LoVo (cell line): Measurements from ENCODE around the gene KDM2B.

Experiments
- DNase-seq: peaks from one replicate; pipeline ENCODE4 v3.0.0-alpha.2; 2016; ENCODE audit warnings: low spot score

KDM2B gene

GRCh38 chr12:121529184-121529583 is 51.6 kb downstream of the KDM2B start:
- no peak for DNase-seq

DNA sequence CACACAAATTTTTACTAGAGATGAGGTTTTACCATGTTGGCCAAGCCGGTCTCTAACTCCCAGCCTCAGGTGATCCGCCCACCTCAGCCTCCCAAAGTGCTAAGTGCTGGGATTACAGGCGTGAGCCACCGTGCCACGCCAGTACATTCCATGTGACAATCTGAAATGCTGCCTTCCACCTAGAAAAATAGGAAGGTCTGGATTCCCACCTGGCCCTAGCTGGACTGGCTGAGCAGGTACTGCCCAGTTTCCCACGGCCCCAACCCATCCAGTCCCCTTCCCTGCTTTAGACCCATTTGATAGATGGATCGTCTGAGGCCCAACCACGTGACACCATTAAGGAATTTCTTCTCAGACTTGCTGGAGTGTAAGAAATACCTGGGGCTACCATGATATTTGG is 55.4 kb downstream of the KDM2B start:
- no peak for DNase-seq

- no peak for DNase-seq
Measured at GRCh38 chr12:121524196-121524916, 56.5 kb downstream of the KDM2B start.

DNA sequence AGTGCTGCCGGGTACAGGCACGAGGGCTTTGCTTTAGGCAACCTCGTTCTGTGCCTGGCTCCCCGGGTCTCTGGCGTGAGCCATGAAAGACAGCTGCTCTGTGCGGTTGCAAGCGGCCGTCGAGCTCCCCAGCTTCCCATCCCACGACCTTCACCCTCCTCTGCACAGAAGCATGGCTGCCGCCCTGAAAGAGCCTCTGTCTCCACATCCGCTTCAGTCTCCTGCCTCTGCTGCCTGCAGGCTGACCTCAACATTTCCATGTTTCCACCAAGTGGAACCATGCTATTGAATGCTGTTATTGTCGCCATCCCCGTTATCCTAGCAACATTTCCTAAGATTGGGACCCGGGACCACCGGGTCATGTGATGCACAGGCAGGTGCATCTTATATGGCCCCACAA is 57.1 kb downstream of the KDM2B start:
- no peak for DNase-seq

- no peak for DNase-seq
Measured at GRCh38 chr12:121522971-121523370, 57.9 kb downstream of the KDM2B start.

GRCh38 chr12:121520586-121521086 is 60.2 kb downstream of the KDM2B start:
- DNase-seq = no peak

GRCh38 chr12:121520119-121520518 is 60.7 kb downstream of the KDM2B start:
- DNase-seq = no peak

- no peak for DNase-seq
Measured at GRCh38 chr12:121519227-121519626, 61.6 kb downstream of the KDM2B start.

- no peak for DNase-seq
Measured at GRCh38 chr12:121518656-121519055, 62.2 kb downstream of the KDM2B start.

DNA sequence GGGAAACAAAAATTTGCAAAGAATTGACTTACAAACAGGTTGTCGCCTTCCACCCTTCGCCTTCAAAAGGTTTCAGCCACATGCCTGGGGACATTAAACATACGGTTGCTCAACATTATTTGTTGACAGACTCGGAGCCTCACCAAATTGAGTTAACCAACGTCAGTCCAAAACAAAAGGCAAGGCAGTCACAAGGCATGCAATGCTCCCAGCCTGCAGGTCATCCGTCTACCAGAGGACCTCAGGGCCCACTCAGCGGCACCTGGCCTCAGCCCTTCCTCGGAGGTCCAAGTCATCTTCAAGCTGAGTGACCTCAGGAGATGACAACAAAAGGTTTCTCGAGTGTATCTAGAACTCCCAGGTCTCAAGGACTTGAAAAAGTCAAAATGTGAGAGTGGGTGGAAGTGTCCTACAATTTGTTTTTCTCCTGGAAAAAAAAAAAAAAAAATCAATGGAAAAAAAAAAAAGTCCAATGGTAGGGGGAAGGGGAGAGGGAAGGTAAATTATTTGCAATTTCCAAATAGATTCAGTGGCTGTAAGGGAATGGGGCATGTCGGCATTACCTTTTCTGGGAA is 64.3 kb downstream of the KDM2B start:
- no peak for DNase-seq

- DNase-seq = no peak
Measured at GRCh38 chr12:121515615-121516014, 65.2 kb downstream of the KDM2B start.

- no peak for DNase-seq
Measured at GRCh38 chr12:121514184-121514742, 66.6 kb downstream of the KDM2B start.

DNA sequence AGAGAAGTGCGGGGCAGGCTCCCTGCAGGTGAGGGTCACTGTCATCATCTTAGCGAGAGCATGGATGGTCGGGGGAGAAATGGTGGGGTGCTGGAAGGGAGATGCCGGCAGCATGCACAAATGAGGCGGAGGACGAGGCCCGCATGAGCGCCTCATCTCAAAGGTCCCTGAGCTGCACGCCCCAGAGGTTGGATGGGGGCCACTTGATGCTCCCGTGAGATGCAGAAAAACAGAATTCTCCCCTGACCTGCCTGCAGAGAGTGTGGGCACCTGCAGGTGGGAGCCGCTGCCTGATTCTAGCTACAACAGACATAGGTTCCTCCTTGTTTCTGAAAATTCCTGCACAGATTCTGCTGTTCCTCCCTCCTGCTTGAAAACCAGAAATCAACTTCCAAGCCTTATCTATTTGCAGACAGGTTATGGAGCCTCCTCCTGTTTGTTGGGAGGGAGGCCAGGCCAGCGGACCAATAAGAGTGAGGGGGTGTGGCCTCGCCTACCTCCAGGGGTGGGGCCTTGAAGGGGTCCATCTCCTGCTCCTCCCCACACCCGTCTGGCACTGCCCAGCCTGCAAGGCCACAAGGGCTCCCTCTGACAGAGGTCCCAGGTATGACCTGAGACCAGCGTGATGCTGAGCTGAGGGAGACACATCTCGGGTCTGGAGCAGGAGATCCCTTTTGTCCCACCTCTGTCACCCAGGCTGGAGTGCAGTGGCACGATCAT is 67.2 kb downstream of the KDM2B start:
- DNase-seq = no peak

DNA sequence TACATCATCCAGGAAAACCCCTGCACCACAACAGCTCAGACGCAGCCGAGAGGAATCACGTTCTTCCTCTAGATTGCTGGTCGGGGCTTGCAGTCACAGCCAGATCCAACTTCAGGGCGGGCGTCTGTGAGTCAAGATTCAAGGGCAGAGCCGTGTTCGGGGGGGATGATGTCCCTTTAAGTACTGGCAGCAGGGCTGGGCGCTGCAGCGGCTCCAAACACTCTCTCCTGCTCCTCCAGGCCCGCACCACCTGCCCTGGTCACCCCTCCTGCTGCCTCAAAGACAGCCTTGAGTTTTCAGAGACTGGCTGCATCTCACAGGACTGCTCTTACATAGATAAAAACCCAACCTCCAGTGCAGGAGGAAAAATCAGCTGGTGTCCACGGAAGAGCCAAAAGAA is 68.3 kb downstream of the KDM2B start:
- DNase-seq = no peak

DNA sequence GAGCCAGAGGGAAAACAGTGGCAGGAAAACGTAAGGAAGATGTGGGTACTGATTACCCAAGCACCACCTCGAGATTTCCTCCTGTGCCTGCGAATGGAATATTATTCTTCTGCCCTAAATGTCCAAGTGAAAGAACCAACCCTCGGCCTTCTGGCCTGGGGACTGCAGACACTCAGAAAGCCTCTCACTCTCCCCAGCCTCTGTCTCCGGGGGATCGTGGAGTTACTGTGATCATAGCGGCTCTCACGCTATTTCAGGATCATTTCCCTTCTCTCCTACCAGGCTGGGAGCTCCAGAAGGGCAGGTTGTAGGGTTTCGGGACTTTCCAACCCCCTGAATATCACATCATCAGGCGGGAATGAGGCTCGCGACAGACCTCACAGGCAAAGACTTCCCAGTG is 68.9 kb downstream of the KDM2B start:
- no peak for DNase-seq

DNA sequence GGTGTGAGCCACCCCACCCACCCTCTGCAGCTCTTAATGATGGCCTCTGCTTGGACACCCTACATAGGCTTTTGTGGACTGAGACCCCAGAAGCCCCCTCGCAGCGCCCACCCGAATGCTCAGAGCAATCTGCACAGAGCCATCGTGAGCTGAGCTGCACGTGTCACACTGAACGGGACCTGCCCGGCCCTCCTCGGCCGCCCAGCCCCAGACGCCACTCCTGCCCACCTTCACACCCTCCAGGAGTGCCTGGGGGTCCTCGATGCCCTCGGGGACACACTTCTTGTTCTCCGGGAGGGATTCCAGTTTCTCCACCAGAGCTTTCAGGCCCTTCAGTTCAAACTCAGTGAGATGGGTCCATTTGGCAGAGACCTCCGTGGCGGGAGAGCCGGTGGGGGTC is 71.5 kb downstream of the KDM2B start:
- no peak for DNase-seq

GRCh38 chr12:121508533-121508932 is 72.3 kb downstream of the KDM2B start:
- DNase-seq = no peak

GRCh38 chr12:121507984-121508383 is 72.8 kb downstream of the KDM2B start:
- DNase-seq = no peak

DNA sequence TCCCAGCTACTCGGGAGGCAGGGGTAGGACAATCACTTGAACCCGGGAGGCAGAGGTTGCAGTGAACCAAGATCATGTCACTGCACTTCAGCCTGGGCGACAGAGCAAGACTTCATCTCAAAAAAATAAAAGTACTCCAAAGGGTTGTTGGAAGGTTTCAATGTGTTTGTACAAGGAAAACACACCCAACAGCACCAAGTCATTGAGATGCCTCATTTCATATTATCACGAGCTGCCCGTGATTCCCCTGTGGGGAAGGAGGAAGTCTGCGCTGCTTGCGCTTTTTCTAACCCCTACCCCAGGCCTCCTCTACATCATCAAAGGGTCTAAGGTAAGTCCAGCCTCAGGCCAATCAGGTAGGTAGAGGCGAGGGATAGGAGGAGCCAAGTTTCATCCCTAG is 73.6 kb downstream of the KDM2B start:
- no peak for DNase-seq

DNA sequence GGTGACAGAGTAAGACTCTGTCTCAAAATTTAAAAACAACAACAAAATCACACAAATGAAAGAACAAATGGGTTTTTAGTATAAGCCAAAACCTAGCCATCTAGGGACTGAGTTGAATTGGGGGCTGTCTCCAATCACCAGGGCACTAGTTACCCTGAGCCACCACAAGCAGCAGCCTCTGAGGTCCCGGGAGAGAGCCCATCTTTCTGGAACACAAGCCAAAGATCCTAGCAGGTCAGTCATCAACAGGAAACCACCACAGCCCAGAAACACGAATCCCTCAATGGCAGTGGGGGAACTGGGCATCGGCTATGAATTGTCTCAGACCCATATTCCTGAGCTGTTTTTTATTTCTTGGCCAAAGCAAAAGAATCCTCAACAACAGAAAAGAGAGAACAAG is 75.3 kb downstream of the KDM2B start:
- DNase-seq = no peak

DNA sequence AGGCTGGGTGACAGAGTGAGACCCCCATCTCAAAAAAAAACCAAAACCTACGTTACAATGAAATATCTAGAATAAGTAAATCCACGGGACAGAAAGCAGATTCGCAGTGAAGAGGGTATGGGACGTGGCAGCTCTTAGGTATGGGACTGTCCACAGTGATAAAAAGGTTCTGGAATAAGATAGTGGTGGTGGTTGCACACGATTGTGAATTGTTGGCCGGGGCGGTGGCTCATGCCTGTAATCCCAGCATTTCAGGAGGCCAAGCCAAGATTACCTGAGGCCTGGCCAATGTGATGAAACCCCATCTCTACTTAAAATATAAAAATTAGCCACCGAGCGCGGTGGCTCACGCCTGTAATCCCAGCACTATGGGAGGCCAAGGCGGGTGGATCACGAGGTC is 76.3 kb downstream of the KDM2B start:
- no peak for DNase-seq

- DNase-seq = no peak
Measured at GRCh38 chr12:121503395-121503794, 77.4 kb downstream of the KDM2B start.

GRCh38 chr12:121501946-121502345 is 78.9 kb downstream of the KDM2B start:
- no peak for DNase-seq
